ENCODE results near the gene CPNE5.

The CPNE5 gene

DNA sequence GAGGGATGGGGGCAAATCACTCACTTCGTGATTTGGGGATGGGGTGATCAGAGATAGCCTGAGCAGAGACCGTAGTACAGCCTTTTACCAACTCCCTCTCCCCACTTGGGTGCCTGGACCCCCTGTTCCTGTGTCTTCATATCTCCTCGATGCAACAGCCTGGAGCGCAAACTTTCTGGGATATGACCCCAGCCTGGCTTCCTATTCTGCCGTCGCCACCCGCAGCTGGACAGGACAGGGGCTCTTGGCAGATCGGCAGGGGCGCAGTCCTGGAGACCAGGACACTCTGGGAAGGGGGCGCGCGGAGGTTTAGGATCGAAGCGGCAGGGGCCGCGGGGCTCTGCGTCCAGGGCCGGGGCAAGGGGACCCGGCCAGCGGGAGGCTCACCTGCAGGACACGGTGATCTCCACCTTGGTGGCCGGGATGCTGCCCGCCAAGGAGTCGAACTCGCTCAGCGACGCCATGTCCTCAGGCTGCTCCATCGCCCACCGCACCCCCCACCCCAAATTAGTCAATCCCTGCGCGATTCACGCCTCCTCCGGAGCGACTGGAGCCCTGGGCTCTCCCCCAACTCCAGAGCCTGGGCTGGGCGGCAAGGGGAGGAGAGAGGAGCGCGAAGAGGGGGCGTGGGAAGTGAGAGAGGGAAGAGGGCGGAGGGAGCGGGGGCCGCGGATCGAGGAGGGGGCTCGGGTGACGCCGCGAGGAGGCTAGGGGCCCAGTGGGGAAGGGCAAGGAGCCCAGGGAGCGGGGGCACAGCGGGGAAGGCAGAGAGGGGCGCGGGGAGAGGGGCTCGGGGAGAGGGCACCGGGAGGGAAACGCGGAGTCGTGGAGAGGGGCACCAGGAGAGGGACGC is at the start of gene CPNE5:
TSS of gene CPNE5 (minus strand) at position 549 of the 853 bp plus-strand sequence. CDS start at position 482, 67 bp downstream.
- Mint-ChIP-seq H3K27ac (no peak within 1 kb of the TSS), H3K4me1 (ENCODE audit: low read depth) (peaks cover 11% of the 10 kb centered on the region), H3K27me3 (peaks cover 33% of the 10 kb centered on the region), H3K4me3 (peak within 1 kb of the TSS; percentile 67), H3K36me3 (ENCODE audit: low read depth) (no peaks in the 10 kb centered on the region), H3K9me3 (no peaks in the 10 kb centered on the region)

DNA sequence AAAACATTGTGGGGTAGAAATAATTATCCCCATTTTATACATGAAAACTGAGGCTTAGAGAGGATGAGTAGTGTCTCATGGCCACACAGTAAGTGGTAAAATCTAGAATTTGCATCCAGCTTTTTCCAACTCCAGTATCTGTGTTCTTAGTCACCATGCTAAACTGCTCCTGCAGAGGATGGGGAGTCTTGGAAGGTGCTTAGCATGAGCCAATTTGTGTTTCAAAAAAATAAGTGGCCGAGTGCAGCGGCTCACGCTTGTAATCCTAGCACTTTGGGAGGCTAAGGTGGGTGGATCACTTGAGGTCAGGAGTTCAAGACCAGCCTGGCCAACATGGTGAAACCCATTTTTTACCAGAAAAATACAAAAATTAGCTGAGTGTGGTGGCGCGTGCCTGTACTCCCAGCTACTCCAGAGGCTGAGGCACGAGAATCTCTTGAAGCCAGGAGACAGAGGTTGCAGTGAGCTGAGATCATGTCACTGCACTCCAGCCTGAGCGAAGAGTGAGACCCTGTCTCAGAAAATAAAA is 48.9 kb upstream of the CPNE5 start:
- Mint-ChIP-seq H3K27ac (no peak overlapping the region), H3K9me3 (no peaks in the 10 kb centered on the region), H3K36me3 (ENCODE audit: low read depth) (no peaks in the 10 kb centered on the region), H3K4me3 (no peak overlapping the region), H3K4me1 (ENCODE audit: low read depth) (peaks cover 36% of the 10 kb centered on the region), H3K27me3 (no peaks in the 10 kb centered on the region)

DNA sequence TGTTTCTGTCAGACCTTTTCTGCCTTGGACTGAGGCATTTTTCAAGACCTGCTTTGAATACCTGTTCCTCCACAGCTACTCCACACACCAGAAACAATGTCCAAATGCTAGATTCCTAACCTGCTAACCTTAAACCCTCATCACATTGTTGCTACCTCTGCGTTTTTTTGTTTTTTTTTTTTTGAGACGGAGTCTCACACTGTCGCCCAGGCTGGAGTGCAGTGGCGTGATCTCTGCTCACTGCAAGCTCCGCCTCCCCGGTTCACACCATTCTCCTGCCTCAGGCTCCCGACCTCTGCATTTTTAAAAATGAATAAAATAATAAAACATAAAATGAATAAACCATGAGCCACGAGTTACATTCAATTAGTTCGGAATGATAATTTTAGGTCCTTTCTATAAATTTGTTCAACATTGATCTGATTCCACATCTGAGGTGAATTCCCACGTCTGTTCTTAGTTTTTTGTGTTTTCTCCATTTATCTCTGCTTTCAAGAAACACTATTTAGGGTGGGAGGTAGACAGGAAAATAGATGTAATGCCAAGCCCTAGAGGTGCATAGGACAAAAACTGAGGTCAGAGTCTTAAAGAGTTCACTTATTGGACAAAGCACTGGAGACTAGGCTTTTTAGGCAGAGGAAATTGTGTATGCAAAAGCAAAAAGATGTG is 47.8 kb upstream of the CPNE5 start:
- no peaks in the 10 kb centered on the region for H3K27me3 Mint-ChIP-seq
- peaks cover 36% of the 10 kb centered on the region for H3K4me1 Mint-ChIP-seq (ENCODE audit: low read depth)
- H3K9me3 Mint-ChIP-seq: no peaks in the 10 kb centered on the region
- H3K36me3 Mint-ChIP-seq (ENCODE audit: low read depth): no peaks in the 10 kb centered on the region
- H3K4me3 Mint-ChIP-seq: peak overlapping the region; percentile 94
- peak overlapping the region; percentile 73 for H3K27ac Mint-ChIP-seq

DNA sequence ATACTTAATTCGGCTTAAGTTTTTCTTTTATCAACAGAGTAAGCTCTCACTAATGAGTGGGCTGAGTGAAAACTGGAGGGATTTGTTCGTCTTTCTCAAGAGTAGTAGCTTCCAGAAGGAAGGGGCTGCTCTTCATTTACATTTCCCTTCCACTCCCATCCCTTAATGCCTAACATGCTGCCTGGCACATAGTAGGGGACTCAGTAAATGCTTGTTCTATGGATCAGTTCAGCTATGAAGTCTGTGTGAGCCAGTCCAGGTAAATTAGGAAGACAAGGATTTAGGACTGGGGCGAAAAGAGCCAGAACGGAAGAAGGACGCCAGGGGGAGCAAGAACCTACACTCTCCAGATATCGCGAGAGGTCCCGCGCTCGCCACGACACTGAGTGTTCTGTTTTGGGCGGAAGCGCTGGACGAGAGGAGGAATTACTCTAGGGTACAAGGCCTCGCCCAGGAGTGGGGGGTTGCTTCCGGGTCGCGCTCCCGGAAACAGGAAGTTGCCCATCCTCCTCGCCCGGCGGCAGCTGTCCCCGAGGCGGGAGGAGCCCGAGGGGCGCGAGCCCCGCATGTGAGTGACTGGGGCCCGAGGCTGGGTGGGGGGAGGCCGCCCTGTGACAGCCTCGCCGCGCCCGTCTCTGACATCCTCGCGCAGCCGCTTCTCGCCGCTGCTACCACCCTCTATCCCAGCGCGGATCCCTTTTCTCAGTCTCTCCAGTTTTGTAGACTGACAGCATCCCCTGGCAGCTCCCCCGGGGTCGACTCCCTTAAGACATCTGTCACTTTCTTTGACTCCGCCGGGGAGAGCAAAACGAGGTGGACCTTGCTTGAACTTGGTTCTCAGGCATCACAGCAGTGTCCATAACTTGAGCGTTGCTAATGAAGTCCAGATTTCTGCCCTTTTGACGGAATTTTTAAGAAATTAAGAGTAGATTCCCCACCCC is 46.5 kb upstream of the CPNE5 start, which contains the start of gene C6orf89:
TSS of gene C6orf89 (plus strand) at position 492 of the 941 bp plus-strand sequence. CDS start 13,493 bp downstream, outside the sequence.
- H3K27me3 Mint-ChIP-seq: no peaks in the 10 kb centered on the region
- H3K36me3 Mint-ChIP-seq (ENCODE audit: low read depth): no peaks in the 10 kb centered on the region
- H3K4me1 Mint-ChIP-seq (ENCODE audit: low read depth): peaks cover 36% of the 10 kb centered on the region

DNA sequence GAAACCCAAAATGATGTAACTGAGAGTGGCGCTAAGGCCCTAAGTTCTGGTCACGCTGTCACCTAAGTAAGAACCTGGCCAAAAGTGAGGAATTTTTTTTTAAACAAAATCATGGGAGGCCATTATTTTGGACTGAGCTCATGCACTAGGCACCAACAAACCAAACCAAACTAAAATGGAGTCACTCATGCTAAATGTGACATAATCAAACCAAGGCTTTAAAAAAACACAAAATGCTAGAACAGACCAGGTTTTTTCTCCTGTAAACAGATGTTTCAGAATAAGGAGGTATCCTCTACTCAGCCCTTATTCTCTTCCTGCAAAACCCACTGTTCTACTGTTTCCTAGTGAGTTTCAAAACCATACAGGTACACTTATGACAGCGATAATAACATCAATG is 45.4 kb upstream of the CPNE5 start:
- H3K4me3 Mint-ChIP-seq: no peak overlapping the region
- no peaks in the 10 kb centered on the region for H3K9me3 Mint-ChIP-seq
- peaks cover 5% of the 10 kb centered on the region for H3K27me3 Mint-ChIP-seq
- peak overlapping the region; percentile 1 for H3K27ac Mint-ChIP-seq
- H3K4me1 Mint-ChIP-seq (ENCODE audit: low read depth): peaks cover 32% of the 10 kb centered on the region
- H3K36me3 Mint-ChIP-seq (ENCODE audit: low read depth): no peaks in the 10 kb centered on the region

More for the DNA sequence above, 46.5 kb upstream of the CPNE5 start, which contains the start of gene C6orf89:
- Mint-ChIP-seq H3K9me3 (no peaks in the 10 kb centered on the region), H3K27ac (peak within 1 kb of the TSS; percentile 92), H3K4me3 (peak within 1 kb of the TSS; percentile 94)

DNA sequence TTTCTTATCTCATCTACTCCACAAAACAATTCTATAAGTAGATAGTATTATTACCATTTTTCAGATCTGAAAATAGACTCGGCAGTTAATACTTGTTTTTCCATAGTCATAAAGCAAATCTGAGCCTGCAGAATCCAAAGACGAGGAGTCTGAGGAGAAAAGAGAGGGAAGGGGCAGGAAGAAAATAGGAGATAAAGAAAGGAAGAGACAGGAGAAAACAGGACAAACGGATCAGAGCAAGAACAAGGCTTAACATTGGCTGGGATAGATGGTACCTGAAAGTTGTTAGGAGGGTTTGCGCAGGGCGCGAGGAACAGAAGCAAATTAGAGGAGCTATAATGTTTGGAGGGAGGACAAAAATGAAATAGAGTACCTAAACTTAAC is 36.0 kb upstream of the CPNE5 start:
- H3K36me3 Mint-ChIP-seq (ENCODE audit: low read depth): peaks cover 34% of the 10 kb centered on the region
- peaks cover 43% of the 10 kb centered on the region for H3K4me1 Mint-ChIP-seq (ENCODE audit: low read depth)
- H3K4me3 Mint-ChIP-seq: peak overlapping the region; percentile 98
- H3K9me3 Mint-ChIP-seq: no peaks in the 10 kb centered on the region
- H3K27ac Mint-ChIP-seq: peak overlapping the region; percentile 99
- peaks cover 18% of the 10 kb centered on the region for H3K27me3 Mint-ChIP-seq

DNA sequence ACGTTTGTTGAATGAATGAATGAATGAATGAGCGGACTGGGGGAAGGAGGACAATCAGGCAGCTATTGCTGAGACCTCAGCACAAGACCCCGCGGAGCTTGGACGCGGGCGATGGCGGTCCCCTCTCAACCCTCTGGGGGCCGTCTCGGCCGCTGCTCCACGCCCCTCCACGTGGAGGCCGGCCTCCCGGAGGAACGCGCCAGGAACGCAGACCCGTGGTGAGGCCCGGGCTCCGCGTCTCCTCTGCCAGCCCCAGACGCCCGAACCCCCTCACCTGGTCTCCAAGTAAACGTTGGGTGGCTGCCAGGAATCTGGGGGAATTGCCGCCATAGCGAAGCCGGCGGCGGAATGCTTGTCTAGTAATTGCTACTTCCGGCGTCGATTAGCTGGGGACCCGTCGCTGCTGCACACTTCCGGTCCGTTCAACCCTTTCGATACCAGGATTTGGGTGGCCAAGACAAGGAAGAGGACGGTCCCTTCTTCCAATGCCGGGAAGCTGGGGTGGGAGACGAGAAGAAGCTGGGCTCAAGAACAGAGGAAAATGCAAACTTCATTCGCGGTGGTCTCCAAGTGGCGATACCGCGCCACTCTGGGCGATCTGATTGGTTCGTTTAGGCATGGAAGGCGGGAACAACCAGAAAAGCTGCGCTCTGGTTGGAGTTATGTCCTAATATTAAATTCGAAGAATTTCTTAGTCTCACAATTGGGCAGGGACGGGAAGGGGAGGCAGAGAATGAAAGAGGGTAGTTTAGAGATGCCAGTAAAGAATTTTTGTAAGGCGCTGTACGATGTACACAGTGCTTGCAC is 35.4 kb upstream of the CPNE5 start, which contains the start of gene PPIL1:
TSS of gene PPIL1 (minus strand) at position 361 of the 807 bp plus-strand sequence. CDS start at position 330, 31 bp downstream.
- peak within 1 kb of the TSS; percentile 99 for H3K27ac Mint-ChIP-seq
- peak within 1 kb of the TSS; percentile 98 for H3K4me3 Mint-ChIP-seq
- peaks cover 14% of the 10 kb centered on the region for H3K27me3 Mint-ChIP-seq
- no peaks in the 10 kb centered on the region for H3K9me3 Mint-ChIP-seq
- peaks cover 40% of the 10 kb centered on the region for H3K36me3 Mint-ChIP-seq (ENCODE audit: low read depth)
- peaks cover 47% of the 10 kb centered on the region for H3K4me1 Mint-ChIP-seq (ENCODE audit: low read depth)

DNA sequence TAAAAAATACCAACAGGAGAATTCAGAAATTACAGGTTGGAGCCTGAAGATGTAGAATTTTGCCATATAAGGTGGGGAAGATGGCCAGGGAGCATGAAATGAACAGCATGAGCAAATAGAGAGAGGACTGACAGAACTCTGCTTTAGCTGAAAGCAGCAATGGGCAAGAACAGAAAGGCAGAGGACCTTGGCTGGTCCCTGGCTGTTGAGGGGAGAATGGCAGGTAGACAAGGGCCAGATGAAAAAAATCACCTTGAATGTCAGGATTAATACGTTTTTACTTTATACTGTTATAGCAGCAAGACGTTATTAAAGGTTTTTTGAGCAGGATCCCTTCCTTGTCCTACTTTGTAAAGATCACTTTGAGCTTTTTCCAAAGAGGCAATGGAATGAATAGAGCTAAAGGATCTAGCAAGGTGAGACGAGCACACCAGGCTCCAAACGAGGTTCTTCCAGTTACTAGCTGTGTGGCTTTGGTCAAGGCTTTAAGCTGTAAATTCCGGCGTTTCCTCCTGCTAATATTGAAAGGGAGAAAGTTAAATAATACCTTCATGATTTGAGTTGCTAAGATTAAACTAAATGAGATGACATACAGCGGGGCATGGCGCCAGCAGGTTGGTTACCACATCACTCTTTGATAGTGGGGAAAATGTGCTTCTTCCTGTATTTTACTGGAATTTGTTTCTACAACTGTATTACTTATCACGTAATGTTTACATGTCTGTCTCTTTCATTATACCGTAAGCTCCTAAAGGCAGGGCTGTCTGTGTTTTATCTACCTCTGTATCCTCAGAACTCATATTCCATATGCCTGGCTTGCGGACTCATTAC is 34.6 kb upstream of the CPNE5 start:
- Mint-ChIP-seq H3K4me1 (ENCODE audit: low read depth) (peaks cover 47% of the 10 kb centered on the region), H3K36me3 (ENCODE audit: low read depth) (peaks cover 45% of the 10 kb centered on the region), H3K27ac (peak overlapping the region; percentile 99)

DNA sequence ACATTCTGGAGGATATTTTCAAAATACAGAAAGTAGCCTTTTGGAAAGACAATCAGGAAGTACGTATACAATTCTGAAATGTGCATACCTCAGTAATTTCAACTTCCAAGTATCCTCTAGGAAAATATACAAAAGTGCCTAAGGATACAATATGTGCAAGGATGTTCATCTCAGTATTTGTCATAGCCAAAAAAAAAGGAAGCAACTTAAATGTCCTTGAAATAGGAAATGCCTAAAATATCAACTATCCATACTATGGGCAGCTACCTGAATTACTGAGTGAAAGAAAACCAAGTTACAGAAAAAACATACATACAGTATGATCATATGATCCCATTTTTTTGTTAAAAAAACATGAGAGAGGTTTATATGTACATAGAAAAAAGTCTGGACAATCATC is 33.9 kb upstream of the CPNE5 start:
- peaks cover 49% of the 10 kb centered on the region for H3K4me1 Mint-ChIP-seq (ENCODE audit: low read depth)
- no peaks in the 10 kb centered on the region for H3K9me3 Mint-ChIP-seq
- H3K27me3 Mint-ChIP-seq: peaks cover 4% of the 10 kb centered on the region
- H3K4me3 Mint-ChIP-seq: peak overlapping the region; percentile 98
- peak overlapping the region; percentile 99 for H3K27ac Mint-ChIP-seq
- peaks cover 51% of the 10 kb centered on the region for H3K36me3 Mint-ChIP-seq (ENCODE audit: low read depth)

More for the DNA sequence above, 34.6 kb upstream of the CPNE5 start:
- Mint-ChIP-seq H3K4me3 (peak overlapping the region; percentile 98), H3K9me3 (no peaks in the 10 kb centered on the region), H3K27me3 (peaks cover 6% of the 10 kb centered on the region)

DNA sequence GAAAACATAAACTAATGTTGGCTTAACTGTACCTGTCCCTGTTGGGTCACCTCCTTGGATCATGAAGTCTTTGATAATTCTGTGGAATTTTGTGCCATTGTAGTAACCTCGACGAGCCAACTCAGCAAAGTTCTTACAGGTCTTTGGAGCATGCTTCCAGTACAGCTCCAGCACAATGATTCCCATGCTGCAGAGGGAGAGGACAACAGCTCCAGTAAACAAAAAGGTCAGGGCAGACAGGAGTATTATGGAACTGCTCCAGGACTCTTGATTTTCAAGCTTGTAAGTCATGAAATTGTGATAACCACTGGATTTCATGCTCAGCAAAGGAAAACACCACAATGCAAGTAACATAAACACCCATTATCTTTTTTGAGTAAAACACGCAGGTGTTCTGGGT is 32.4 kb upstream of the CPNE5 start:
- Mint-ChIP-seq H3K36me3 (ENCODE audit: low read depth) (peaks cover 66% of the 10 kb centered on the region), H3K4me1 (ENCODE audit: low read depth) (peaks cover 64% of the 10 kb centered on the region), H3K4me3 (no peak overlapping the region), H3K27me3 (no peaks in the 10 kb centered on the region), H3K9me3 (no peaks in the 10 kb centered on the region), H3K27ac (no peak overlapping the region)

DNA sequence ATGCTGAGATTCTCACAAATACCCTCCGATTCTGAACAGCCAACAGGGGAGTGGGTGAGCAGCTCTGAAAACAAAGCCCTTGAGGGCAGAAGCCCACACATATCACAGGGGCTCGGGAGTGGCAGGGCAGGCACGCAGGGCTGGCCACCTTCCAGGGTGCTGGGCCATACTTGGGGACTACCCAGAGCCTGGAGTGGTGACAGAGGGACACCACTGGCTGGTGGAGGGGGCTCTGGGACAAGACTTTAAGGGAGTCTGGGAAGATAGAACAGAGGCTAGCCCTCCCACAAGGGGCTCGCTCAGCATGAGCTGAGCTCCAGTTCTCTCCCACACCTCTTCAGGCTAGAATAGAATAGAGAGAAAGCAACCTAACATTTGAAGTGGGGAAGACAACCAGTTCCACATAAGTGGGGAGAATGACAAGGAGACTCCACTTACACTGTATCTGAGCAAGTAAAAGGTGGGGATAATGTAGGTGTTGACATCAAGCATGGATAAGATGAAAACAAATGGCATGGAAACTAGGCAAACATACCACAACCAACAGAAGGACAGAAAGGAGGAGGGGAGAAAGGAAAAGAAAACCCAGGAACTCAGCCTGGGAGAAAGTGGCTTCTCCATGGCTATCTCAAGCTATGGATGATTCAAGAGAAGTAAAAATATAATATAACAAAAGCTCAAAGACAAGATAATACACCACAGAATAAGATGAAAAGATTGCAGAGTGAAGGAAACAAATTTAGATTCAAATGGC is 28.4 kb upstream of the CPNE5 start:
- H3K27me3 Mint-ChIP-seq: no peaks in the 10 kb centered on the region
- H3K4me3 Mint-ChIP-seq: no peak overlapping the region
- no peak overlapping the region for H3K27ac Mint-ChIP-seq
- peaks cover 88% of the 10 kb centered on the region for H3K36me3 Mint-ChIP-seq (ENCODE audit: low read depth)
- peaks cover 56% of the 10 kb centered on the region for H3K4me1 Mint-ChIP-seq (ENCODE audit: low read depth)
- H3K9me3 Mint-ChIP-seq: no peaks in the 10 kb centered on the region

DNA sequence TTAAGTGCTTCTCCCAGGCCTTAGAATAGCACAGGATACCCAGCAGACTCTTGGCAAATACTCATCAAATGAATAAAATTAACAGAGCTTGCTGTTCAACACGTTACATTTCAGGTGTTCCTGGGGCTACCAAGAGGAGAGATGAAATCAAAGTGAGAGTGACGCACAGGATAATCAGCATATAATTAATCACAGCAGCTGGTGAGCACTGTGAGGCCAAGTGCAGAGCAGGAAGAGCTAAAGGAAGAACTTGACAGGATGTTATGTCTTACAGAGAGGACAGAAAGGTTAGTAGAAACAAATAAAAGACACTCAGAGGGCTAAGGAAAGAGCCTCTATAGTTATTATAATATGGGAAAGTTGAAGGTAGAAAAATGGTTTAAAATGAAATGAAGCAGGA is 26.6 kb upstream of the CPNE5 start:
- H3K27me3 Mint-ChIP-seq: no peaks in the 10 kb centered on the region
- peaks cover 87% of the 10 kb centered on the region for H3K36me3 Mint-ChIP-seq (ENCODE audit: low read depth)
- H3K4me1 Mint-ChIP-seq (ENCODE audit: low read depth): peaks cover 43% of the 10 kb centered on the region
- H3K9me3 Mint-ChIP-seq: no peaks in the 10 kb centered on the region
- H3K4me3 Mint-ChIP-seq: no peak overlapping the region
- H3K27ac Mint-ChIP-seq: peak overlapping the region; percentile 7
